ENCODE data around the gene SUSD1. TPM values are rescaled to one million over a fixed set of nuclear protein-coding genes. Genes with fewer than 3 reads are reported as not detected.
"Not testable (repeated sequence)": the region's sequence is repeated elsewhere in the genome, so short reads cannot be mapped to it uniquely, and the experiment has no call there.

Gene SUSD1
- total and polyA plus RNA-seq, 5 donors: 4.5 to 13.3 (median 8.7) TPM

GRCh38 chr9:112157087-112157486 lies 18.0 kb downstream of the SUSD1 start:
- DNase-seq (no peak), ATAC-seq (peak in 1 of 2 donors; percentile 60)
- WGBS: 49% methylated on average over 1 of the region's 1 CpG
- intact Hi-C loops (cut with DNase I): no loop called here
- Histone ChIP-seq H3K27ac (ENCODE audit: low read length) (peak overlapping the region; percentile 27), H3K4me3 (ENCODE audit: low read length) (no peak overlapping the region), H3K4me1 (ENCODE audit: control insufficient read depth, insufficient read depth, low read length) (no peaks in the 10 kb centered on the region), H3K9me3 (ENCODE audit: control insufficient read depth, low read length) (no peaks in the 10 kb centered on the region), H3K27me3 (ENCODE audit: control insufficient read depth, insufficient read depth) (no peaks in the 10 kb centered on the region)

- Histone ChIP-seq H3K27ac (ENCODE audit: low read length) (no peak overlapping the region), H3K4me1 (ENCODE audit: control insufficient read depth, insufficient read depth, low read length) (no peaks in the 10 kb centered on the region), H3K27me3 (ENCODE audit: control insufficient read depth, insufficient read depth) (no peaks in the 10 kb centered on the region), H3K4me3 (ENCODE audit: low read length) (no peak overlapping the region), H3K9me3 (ENCODE audit: control insufficient read depth, low read length) (no peaks in the 10 kb centered on the region)
- intact Hi-C loops (cut with DNase I): no loop called here
- ATAC-seq (no peak), DNase-seq (no peak)
- WGBS: 91% methylated on average over 10 of the region's 10 CpGs
Observed at GRCh38 chr9:112149211-112149610, 25.9 kb downstream of the SUSD1 start.

- WGBS: 50% methylated on average over 1 of the region's 1 CpG
Observed at GRCh38 chr9:112145886-112146285, 29.2 kb downstream of the SUSD1 start.

DNA sequence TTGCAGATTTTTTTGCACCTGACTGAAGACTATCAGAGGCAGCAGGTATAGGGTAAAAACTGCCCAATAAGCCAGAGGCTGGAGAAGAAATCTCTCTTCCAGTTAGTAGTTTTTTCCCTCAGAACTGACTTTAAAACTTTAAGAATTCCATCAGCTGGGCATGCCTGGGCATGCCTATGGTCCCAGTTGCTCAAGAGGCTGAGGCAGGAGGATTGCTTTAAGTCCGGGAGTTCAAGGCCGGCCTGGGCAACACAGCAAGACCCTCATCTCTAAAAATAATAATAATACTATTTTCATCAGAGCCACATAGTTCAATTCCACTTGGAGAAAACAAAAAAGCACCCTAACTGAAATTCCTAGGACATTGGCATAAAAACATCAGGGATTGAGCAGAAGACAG lies 30.3 kb downstream of the SUSD1 start:
- Histone ChIP-seq H3K27me3 (ENCODE audit: control insufficient read depth, insufficient read depth) (no peaks in the 10 kb centered on the region), H3K9me3 (ENCODE audit: control insufficient read depth, low read length) (no peaks in the 10 kb centered on the region), H3K4me1 (ENCODE audit: control insufficient read depth, insufficient read depth, low read length) (no peaks in the 10 kb centered on the region), H3K27ac (ENCODE audit: low read length) (no peak overlapping the region), H3K4me3 (ENCODE audit: low read length) (no peak overlapping the region)
- ATAC-seq: no peak
- intact Hi-C loops (cut with DNase I): no loop called here
- no peak for DNase-seq
- 97% methylated on average over 2 of the region's 2 CpGs for WGBS

More at GRCh38 chr9:112145886-112146285, 29.2 kb downstream of the SUSD1 start:
- Histone ChIP-seq H3K4me1 (ENCODE audit: control insufficient read depth, insufficient read depth, low read length) (no peaks in the 10 kb centered on the region), H3K27ac (ENCODE audit: low read length) (no peak overlapping the region), H3K27me3 (ENCODE audit: control insufficient read depth, insufficient read depth) (no peaks in the 10 kb centered on the region), H3K9me3 (ENCODE audit: control insufficient read depth, low read length) (no peaks in the 10 kb centered on the region), H3K4me3 (ENCODE audit: low read length) (no peak overlapping the region)
- no peak for ATAC-seq
- intact Hi-C loops (cut with DNase I): no loop called here
- DNase-seq: no peak

GRCh38 chr9:112142420-112142819 lies 32.7 kb downstream of the SUSD1 start:
- no peaks in the 10 kb centered on the region for H3K9me3 ChIP-seq (ENCODE audit: control insufficient read depth, low read length)
- ATAC-seq: no peak
- no peaks in the 10 kb centered on the region for H3K27me3 ChIP-seq (ENCODE audit: control insufficient read depth, insufficient read depth)
- no peak for DNase-seq
- no peaks in the 10 kb centered on the region for H3K4me1 ChIP-seq (ENCODE audit: control insufficient read depth, insufficient read depth, low read length)
- no peak overlapping the region for H3K4me3 ChIP-seq (ENCODE audit: low read length)
- H3K27ac ChIP-seq (ENCODE audit: low read length): no peak overlapping the region
- 66% methylated on average over 3 of the region's 3 CpGs for WGBS
- intact Hi-C loops (cut with DNase I): no loop called here

GRCh38 chr9:112140936-112141335 lies 34.2 kb downstream of the SUSD1 start:
- Histone ChIP-seq H3K27me3 (ENCODE audit: control insufficient read depth, insufficient read depth) (no peaks in the 10 kb centered on the region), H3K9me3 (ENCODE audit: control insufficient read depth, low read length) (no peaks in the 10 kb centered on the region), H3K4me1 (ENCODE audit: control insufficient read depth, insufficient read depth, low read length) (peaks cover 2% of the 10 kb centered on the region), H3K27ac (ENCODE audit: low read length) (no peak overlapping the region), H3K4me3 (ENCODE audit: low read length) (no peak overlapping the region)
- no peak for ATAC-seq
- WGBS: 91% methylated on average over 2 of the region's 2 CpGs
- intact Hi-C loops (cut with DNase I): no loop called here
- DNase-seq: no peak

DNA sequence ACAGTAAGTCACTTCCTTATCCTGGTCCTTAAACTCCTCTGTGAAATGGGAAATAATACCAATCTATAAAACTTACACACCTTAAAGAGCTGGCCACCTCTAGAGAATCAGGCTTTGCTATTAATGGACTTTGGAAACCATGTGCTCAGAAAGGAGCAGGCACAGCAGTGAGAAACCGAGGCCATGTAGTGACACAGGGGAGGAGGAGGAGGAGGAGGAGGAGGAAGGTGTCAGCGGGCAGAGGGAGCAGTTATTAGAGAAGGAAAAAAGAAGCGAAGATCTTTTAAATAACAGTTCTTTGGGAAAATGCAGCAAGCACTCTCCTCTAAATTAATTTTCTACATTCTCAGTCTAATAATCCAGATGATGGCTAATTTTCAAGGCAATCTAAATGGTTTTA lies 38.0 kb downstream of the SUSD1 start:
- intact Hi-C loops (cut with DNase I): no loop called here
- H3K4me3 ChIP-seq (ENCODE audit: low read length): no peak overlapping the region
- ATAC-seq: no peak
- H3K27me3 ChIP-seq (ENCODE audit: control insufficient read depth, insufficient read depth): no peaks in the 10 kb centered on the region
- H3K9me3 ChIP-seq (ENCODE audit: control insufficient read depth, low read length): no peaks in the 10 kb centered on the region
- 93% methylated on average over 3 of the region's 3 CpGs for WGBS
- H3K4me1 ChIP-seq (ENCODE audit: control insufficient read depth, insufficient read depth, low read length): peaks cover 2% of the 10 kb centered on the region
- no peak overlapping the region for H3K27ac ChIP-seq (ENCODE audit: low read length)
- no peak for DNase-seq

GRCh38 chr9:112135706-112136105 lies 39.4 kb downstream of the SUSD1 start:
- ATAC-seq: peak; percentile 47 to 89
- 39% methylated on average over 4 of the region's 4 CpGs for WGBS
- Histone ChIP-seq H3K9me3 (ENCODE audit: control insufficient read depth, low read length) (no peaks in the 10 kb centered on the region), H3K4me3 (ENCODE audit: low read length) (no peak overlapping the region), H3K27ac (ENCODE audit: low read length) (no peak overlapping the region), H3K4me1 (ENCODE audit: control insufficient read depth, insufficient read depth, low read length) (peaks cover 2% of the 10 kb centered on the region), H3K27me3 (ENCODE audit: control insufficient read depth, insufficient read depth) (no peaks in the 10 kb centered on the region)
- DNase-seq: peak in 1 of 3 donors; percentile 55
- intact Hi-C loops (cut with DNase I): no loop called here

- DNase-seq; H3K4me3 ChIP-seq (ENCODE audit: low read length); ATAC-seq; H3K27me3 ChIP-seq (ENCODE audit: control insufficient read depth, insufficient read depth); H3K4me1 ChIP-seq (ENCODE audit: control insufficient read depth, insufficient read depth, low read length); intact Hi-C loops (cut with DNase I); H3K9me3 ChIP-seq (ENCODE audit: control insufficient read depth, low read length); H3K27ac ChIP-seq (ENCODE audit: low read length): not testable (repeated sequence)
- WGBS: 98% methylated on average over 1 of the region's 1 CpG
Observed at GRCh38 chr9:112133806-112134205, 41.3 kb downstream of the SUSD1 start.

- H3K27me3 ChIP-seq (ENCODE audit: control insufficient read depth, insufficient read depth): no peaks in the 10 kb centered on the region
- WGBS: 94% methylated on average over 3 of the region's 3 CpGs
- H3K4me1 ChIP-seq (ENCODE audit: control insufficient read depth, insufficient read depth, low read length): peaks cover 2% of the 10 kb centered on the region
- no peak for DNase-seq
- H3K4me3 ChIP-seq (ENCODE audit: low read length): no peak overlapping the region
- ATAC-seq: no peak
- intact Hi-C loops (cut with DNase I): no loop called here
- no peak overlapping the region for H3K27ac ChIP-seq (ENCODE audit: low read length)
- no peaks in the 10 kb centered on the region for H3K9me3 ChIP-seq (ENCODE audit: control insufficient read depth, low read length)
Observed at GRCh38 chr9:112132356-112132755, 42.7 kb downstream of the SUSD1 start.

DNA sequence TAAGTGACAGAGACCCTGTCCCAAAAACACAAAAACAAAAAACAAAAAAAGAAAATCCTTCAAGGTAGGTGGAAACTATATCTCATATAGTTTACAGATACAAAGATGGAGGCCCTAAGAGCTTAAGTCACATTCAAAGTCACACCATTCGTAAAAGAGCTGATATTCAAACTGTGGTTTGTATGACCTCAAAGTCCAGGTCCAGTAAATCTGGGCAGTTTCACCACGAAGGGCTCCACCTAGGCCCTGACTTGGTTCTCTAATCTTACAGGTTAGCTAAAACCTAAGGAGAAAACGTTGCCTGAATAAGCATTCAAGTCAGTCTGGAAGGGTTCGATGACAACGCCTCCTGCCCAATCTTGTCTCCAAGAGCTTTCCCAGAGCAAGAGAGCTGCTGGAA lies 44.1 kb downstream of the SUSD1 start:
- Histone ChIP-seq H3K4me1 (ENCODE audit: control insufficient read depth, insufficient read depth, low read length) (no peaks in the 10 kb centered on the region), H3K4me3 (ENCODE audit: low read length) (no peak overlapping the region), H3K9me3 (ENCODE audit: control insufficient read depth, low read length) (no peaks in the 10 kb centered on the region), H3K27ac (ENCODE audit: low read length) (no peak overlapping the region), H3K27me3 (ENCODE audit: control insufficient read depth, insufficient read depth) (no peaks in the 10 kb centered on the region)
- DNase-seq (no peak), ATAC-seq (no peak)
- intact Hi-C loops (cut with DNase I): no loop called here
- 76% methylated on average over 5 of the region's 5 CpGs for WGBS

DNA sequence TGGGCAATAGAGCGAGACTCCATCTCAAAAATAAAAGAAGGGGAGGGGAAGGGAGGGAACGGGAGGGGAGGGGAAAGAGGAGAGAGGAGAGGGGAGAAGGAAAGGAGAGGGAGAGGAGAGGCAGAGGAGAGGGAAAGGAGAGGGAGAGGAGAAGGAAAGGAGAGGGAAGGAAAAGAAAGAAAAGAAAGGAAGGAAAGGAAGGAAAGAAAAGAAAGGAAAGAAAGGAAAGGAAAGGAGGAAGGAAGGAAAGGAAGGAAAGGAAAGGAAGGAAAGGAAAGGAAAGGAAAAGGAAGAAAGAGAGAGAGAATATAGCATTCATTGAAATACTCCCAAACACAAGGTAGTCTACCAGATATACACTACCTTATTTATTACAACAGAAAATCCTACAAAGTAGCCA lies 44.8 kb downstream of the SUSD1 start:
- H3K9me3 ChIP-seq (ENCODE audit: control insufficient read depth, low read length): no peaks in the 10 kb centered on the region
- WGBS: 88% methylated on average over 2 of the region's 2 CpGs
- DNase-seq (no peak), ATAC-seq (no peak)
- no peak overlapping the region for H3K27ac ChIP-seq (ENCODE audit: low read length)
- no peaks in the 10 kb centered on the region for H3K27me3 ChIP-seq (ENCODE audit: control insufficient read depth, insufficient read depth)
- no peaks in the 10 kb centered on the region for H3K4me1 ChIP-seq (ENCODE audit: control insufficient read depth, insufficient read depth, low read length)
- intact Hi-C loops (cut with DNase I): no loop called here
- H3K4me3 ChIP-seq (ENCODE audit: low read length): no peak overlapping the region

Data from right cardiac atrium (tissue), 5 donors.